Mesenchymal stem cell (in vitro differentiated cells and primary cell): ENCODE measurements around the gene AUTS2.

ENCODE experiments used
- DNase-seq: peaks from one replicate; pipeline ENCODE4 v3.0.0-alpha.2; 2013
- H2AFZ ChIP-seq: one replicate; pipeline ENCODE4 v1.6.1; 2013; ENCODE audit warnings: low read depth, mild to moderate bottlenecking, control low read depth, inconsistent platforms, low read length, moderate library complexity
- H2AK5ac ChIP-seq: 2 replicates; pipeline ENCODE4 v1.6.1; 2013; ENCODE audit warnings: low read length, moderate library complexity, mild to moderate bottlenecking, inconsistent platforms; ENCODE audit not compliant: severe bottlenecking
- H2BK120ac ChIP-seq: one replicate; pipeline ENCODE4 v1.6.1; 2013; ENCODE audit warnings: low read depth, mild to moderate bottlenecking, inconsistent platforms, low read length, moderate library complexity
- H2BK12ac ChIP-seq, 2 experiments: one replicate each; pipeline ENCODE4 v1.6.1; 2013; ENCODE audit warnings: inconsistent platforms in 2 of 2, low read length in 2 of 2, mild to moderate bottlenecking in 2 of 2, moderate library complexity in 2 of 2, control low read depth in 1 of 2
- H2BK15ac ChIP-seq: one replicate; pipeline ENCODE4 v1.6.1; 2013; ENCODE audit warnings: mild to moderate bottlenecking, low read depth, inconsistent platforms; ENCODE audit not compliant: poor library complexity, severe bottlenecking
- H2BK5ac ChIP-seq: 2 replicates; pipeline ENCODE4 v1.6.1; 2013; ENCODE audit warnings: low read depth, mild to moderate bottlenecking, low read length, control low read depth, inconsistent platforms; ENCODE audit not compliant: poor library complexity, severe bottlenecking
- H3K14ac ChIP-seq, 2 experiments: one replicate each; pipeline ENCODE4 v1.6.1; 2013; ENCODE audit warnings: inconsistent platforms in 2 of 2, low read length in 2 of 2, control low read depth in 1 of 2, mild to moderate bottlenecking in 1 of 2, moderate library complexity in 1 of 2
- H3K18ac ChIP-seq, 2 experiments: one replicate each; pipeline ENCODE4 v1.6.1; 2013; ENCODE audit warnings: inconsistent platforms in 2 of 2, low read length in 2 of 2, control low read depth in 1 of 2, low read depth in 1 of 2, mild to moderate bottlenecking in 1 of 2
- H3K23ac ChIP-seq, 2 experiments: one replicate each; pipeline ENCODE4 v1.6.1; 2013; ENCODE audit warnings: inconsistent platforms in 2 of 2, low read length in 2 of 2, mild to moderate bottlenecking in 2 of 2, moderate library complexity in 2 of 2, control low read depth in 1 of 2
- H3K27ac ChIP-seq: 2 replicates; pipeline ENCODE4 v1.5.1; 2013; ENCODE audit warnings: mild to moderate bottlenecking, moderate library complexity, low read length, control low read depth, inconsistent platforms; ENCODE audit not compliant: poor library complexity, severe bottlenecking
- H3K27me3 ChIP-seq, 2 experiments: 2 replicates each; pipeline versions ENCODE4 v1.6.1 to v1.7.0; 2013; ENCODE audit warnings: low read length in 2 of 2, mild to moderate bottlenecking in 2 of 2, moderate library complexity in 2 of 2, control low read depth in 1 of 2, inconsistent platforms in 1 of 2; ENCODE audit not compliant: control insufficient read depth in 1 of 2, insufficient read depth in 1 of 2
- H3K36me3 ChIP-seq, 2 experiments: 2 replicates each; pipeline versions ENCODE4 v1.6.1 to v1.7.0; 2013; ENCODE audit warnings: low read length in 2 of 2, control low read depth in 1 of 2, inconsistent platforms in 1 of 2, low read depth in 1 of 2, mild to moderate bottlenecking in 1 of 2; ENCODE audit not compliant: insufficient read depth in 2 of 2, control insufficient read depth in 1 of 2
- H3K4ac ChIP-seq, 2 experiments: one replicate each; pipeline ENCODE4 v1.6.1; 2013; ENCODE audit warnings: inconsistent platforms in 2 of 2, low read length in 2 of 2, mild to moderate bottlenecking in 2 of 2, moderate library complexity in 2 of 2, control low read depth in 1 of 2, low read depth in 1 of 2
- H3K4me1 ChIP-seq: 2 replicates; pipeline ENCODE4 v1.6.1; 2013; ENCODE audit warnings: low read depth, low read length, control low read depth; ENCODE audit not compliant: control insufficient read depth, insufficient read depth
- H3K4me2 ChIP-seq: 2 replicates; pipeline ENCODE4 v1.6.1; 2013; ENCODE audit warnings: low read length, mild to moderate bottlenecking, inconsistent platforms; ENCODE audit not compliant: poor library complexity, severe bottlenecking
- H3K4me3 ChIP-seq, 2 experiments: 2 replicates each; pipeline versions ENCODE4 v1.5.1 to v1.7.0; 2013; ENCODE audit warnings: low read length in 2 of 2, mild to moderate bottlenecking in 2 of 2, control low read depth in 1 of 2, low read depth in 1 of 2; ENCODE audit not compliant: insufficient read depth in 1 of 2
- H3K79me1 ChIP-seq: replicated peaks from 2 replicates; pipeline ENCODE4 v1.6.1; 2013; ENCODE audit warnings: mild to moderate bottlenecking, control low read depth, low read length, inconsistent platforms; ENCODE audit not compliant: poor library complexity, severe bottlenecking
- H3K9ac ChIP-seq: 2 replicates; pipeline ENCODE4 v1.7.0; 2013; ENCODE audit warnings: mild to moderate bottlenecking, low read length, moderate library complexity
- H3K9me3 ChIP-seq: 2 replicates; pipeline ENCODE4 v1.7.0; 2013; ENCODE audit warnings: mild to moderate bottlenecking, low read length; ENCODE audit not compliant: control insufficient read depth
- H4K8ac ChIP-seq: one replicate; pipeline ENCODE4 v1.6.1; 2013; ENCODE audit warnings: inconsistent platforms, mild to moderate bottlenecking, low read length, moderate library complexity
- H4K91ac ChIP-seq: one replicate; pipeline ENCODE4 v1.6.1; 2013; ENCODE audit warnings: mild to moderate bottlenecking, low read length, inconsistent platforms
- WGBS: methylation state at CpG from one replicate; pipeline ENCODE4 v1.1.7; 2013; ENCODE audit warnings: mixed read lengths; 5-methylcytosine and 5-hydroxymethylcytosine counted together

Gene AUTS2

GRCh38 chr7:70460071-70460470, 861.8 kb downstream of the AUTS2 start:
- Histone ChIP-seq H2BK5ac (no peak overlapping the region), H2AK5ac (no peak overlapping the region), H3K18ac (no peak overlapping the region), H2BK12ac (no peak overlapping the region), H2AFZ (no peak overlapping the region), H3K14ac (no peak overlapping the region), H3K36me3 (no peaks in the 10 kb centered on the region), H2BK15ac (no peak overlapping the region), H3K4me2 (no peak overlapping the region), H3K9ac (no peak overlapping the region), H3K4me1 (peaks cover 6% of the 10 kb centered on the region), H3K4me3 (no peak overlapping the region), H3K27me3 (no peaks in the 10 kb centered on the region), H3K9me3 (no peaks in the 10 kb centered on the region), H2BK120ac (no peak overlapping the region), H3K23ac (no peak overlapping the region), H3K27ac (no peak overlapping the region), H3K79me1 (no peaks in the 10 kb centered on the region), H3K4ac (no peak overlapping the region), H4K8ac (no peak overlapping the region), H4K91ac (no peak overlapping the region)
- 91% methylated on average over 10 of the region's 10 CpGs for WGBS
- no peak for DNase-seq

- H3K36me3 ChIP-seq: no peaks in the 10 kb centered on the region
- no peak overlapping the region for H4K91ac ChIP-seq
- no peak overlapping the region for H3K4me3 ChIP-seq
- no peaks in the 10 kb centered on the region for H3K79me1 ChIP-seq
- no peaks in the 10 kb centered on the region for H3K9me3 ChIP-seq
- no peak overlapping the region for H2BK5ac ChIP-seq
- H2AFZ ChIP-seq: no peak overlapping the region
- H3K9ac ChIP-seq: no peak overlapping the region
- no peak overlapping the region for H2BK12ac ChIP-seq
- no peak overlapping the region for H2BK120ac ChIP-seq
- H3K14ac ChIP-seq: no peak overlapping the region
- no peak overlapping the region for H3K23ac ChIP-seq
- no peak overlapping the region for H2BK15ac ChIP-seq
- H2AK5ac ChIP-seq: no peak overlapping the region
- H4K8ac ChIP-seq: no peak overlapping the region
- DNase-seq: no peak
- H3K18ac ChIP-seq: no peak overlapping the region
- 63% methylated on average over 6 of the region's 6 CpGs for WGBS
- H3K27ac ChIP-seq: no peak overlapping the region
- peaks cover 6% of the 10 kb centered on the region for H3K4me1 ChIP-seq
- no peak overlapping the region for H3K4me2 ChIP-seq
- H3K27me3 ChIP-seq: no peaks in the 10 kb centered on the region
- H3K4ac ChIP-seq: no peak overlapping the region
Observed at GRCh38 chr7:70460562-70460961, 862.3 kb downstream of the AUTS2 start.

GRCh38 chr7:70463352-70463938, 865.2 kb downstream of the AUTS2 start:
- H3K4me3 ChIP-seq: no peak overlapping the region
- no peak overlapping the region for H3K23ac ChIP-seq
- no peak overlapping the region for H3K4ac ChIP-seq
- no peak overlapping the region for H3K9ac ChIP-seq
- H4K8ac ChIP-seq: no peak overlapping the region
- H3K18ac ChIP-seq: no peak overlapping the region
- no peak overlapping the region for H2BK5ac ChIP-seq
- WGBS: 92% methylated on average over 5 of the region's 5 CpGs
- no peak overlapping the region for H3K14ac ChIP-seq
- H2AFZ ChIP-seq: no peak overlapping the region
- no peaks in the 10 kb centered on the region for H3K27me3 ChIP-seq
- no peak overlapping the region for H2BK15ac ChIP-seq
- H2BK12ac ChIP-seq: no peak overlapping the region
- no peak overlapping the region for H2AK5ac ChIP-seq
- H3K4me1 ChIP-seq: no peaks in the 10 kb centered on the region
- no peak overlapping the region for H3K27ac ChIP-seq
- no peak overlapping the region for H2BK120ac ChIP-seq
- H3K36me3 ChIP-seq: no peaks in the 10 kb centered on the region
- no peak overlapping the region for H4K91ac ChIP-seq
- DNase-seq: no peak
- no peaks in the 10 kb centered on the region for H3K9me3 ChIP-seq
- H3K79me1 ChIP-seq: no peaks in the 10 kb centered on the region
- H3K4me2 ChIP-seq: no peak overlapping the region

- no peak for DNase-seq
- H3K9me3 ChIP-seq: no peaks in the 10 kb centered on the region
- no peak overlapping the region for H3K14ac ChIP-seq
- no peak overlapping the region for H3K23ac ChIP-seq
- H3K27me3 ChIP-seq: no peaks in the 10 kb centered on the region
- H2AK5ac ChIP-seq: no peak overlapping the region
- H3K9ac ChIP-seq: no peak overlapping the region
- H3K27ac ChIP-seq: no peak overlapping the region
- H2BK12ac ChIP-seq: no peak overlapping the region
- no peak overlapping the region for H4K91ac ChIP-seq
- H3K79me1 ChIP-seq: no peaks in the 10 kb centered on the region
- no peak overlapping the region for H3K4me3 ChIP-seq
- 81% methylated on average over 5 of the region's 5 CpGs for WGBS
- no peaks in the 10 kb centered on the region for H3K36me3 ChIP-seq
- H3K4me2 ChIP-seq: no peak overlapping the region
- H3K4ac ChIP-seq: no peak overlapping the region
- no peak overlapping the region for H2BK5ac ChIP-seq
- H4K8ac ChIP-seq: no peak overlapping the region
- no peaks in the 10 kb centered on the region for H3K4me1 ChIP-seq
- H3K18ac ChIP-seq: no peak overlapping the region
- no peak overlapping the region for H2BK15ac ChIP-seq
- H2AFZ ChIP-seq: no peak overlapping the region
- no peak overlapping the region for H2BK120ac ChIP-seq
Observed at GRCh38 chr7:70466725-70467364, 868.6 kb downstream of the AUTS2 start.
